Vagina (tissue), 2 donors: Measurements from ENCODE around the gene NOL4L. TPM values are rescaled to one million over a fixed set of nuclear protein-coding genes. Genes with fewer than 3 reads are reported as not detected.
"Not testable (repeated sequence)": the region's sequence is repeated elsewhere in the genome, so short reads cannot be mapped to it uniquely, and the experiment has no call there.

Experiments used
- DNase-seq, 2 donors: peaks; one replicate each; pipeline ENCODE4 v3.0.0-alpha.2; 2017; ENCODE audit errors: extremely low spot score in 2 of 2
- H3K27ac ChIP-seq: fragments of 200-600 bp; sonication (generic); one replicate; pipeline ENCODE4 v1.5.1; 2019
- H3K27me3 ChIP-seq: fragments of 200-600 bp; sonication (generic); one replicate; pipeline ENCODE4 v1.5.1; 2019
- H3K36me3 ChIP-seq, 2 donors: fragments of 200-600 bp; sonication (generic); one replicate each; pipeline ENCODE4 v1.5.1; 2017 to 2019
- H3K4me1 ChIP-seq: fragments of 200-600 bp; sonication (generic); one replicate; pipeline ENCODE4 v1.5.1; 2019
- H3K4me3 ChIP-seq, 2 donors: fragments of 200-600 bp; sonication (generic); 1 replicate in 1 of 2; 2 replicates in 1 of 2; pipeline ENCODE4 v1.5.1; 2016 to 2019
- H3K9me3 ChIP-seq: fragments of 200-600 bp; sonication (generic); one replicate; pipeline ENCODE4 v1.5.1; 2019
- POLR2A ChIP-seq, 2 donors: fragments of 450-650 bp; IDR thresholded peaks; one replicate each; pipeline ENCODE4 v1.6.1; 2017; ENCODE audit warnings: antibody characterized with exemption in 2 of 2, mild to moderate bottlenecking in 2 of 2, moderate library complexity in 2 of 2
- POLR2AphosphoS5 ChIP-seq, 2 donors: sonication (generic); formaldehyde crosslinking; IDR thresholded peaks; one replicate each; pipeline ENCODE4 v1.9.0; 2017; ENCODE audit warnings: antibody characterized with exemption in 2 of 2, mild to moderate bottlenecking in 2 of 2, low read depth in 1 of 2; ENCODE audit not compliant: insufficient read depth in 1 of 2
- intact Hi-C: fragments of 100-400 bp; cut with DNase I; formaldehyde crosslinking; loops from one replicate; pipeline ENCODE4 v1.15.1; 2023
- total RNA-seq: library from RNA; depleted of rRNA; stranded (reverse); fragments of >200 nt; gene quantifications from one replicate; pipeline ENCODE4 v1.2.3, GENCODE V29; 2016
- TF ChIP-seq, protein P1 (sequence below), 3 experiments: fragments of 450-650 bp in 2 of 3; fragments of 200-600 bp in 1 of 3; sonication (generic) in 1 of 3; IDR thresholded peaks; one replicate each; pipeline ENCODE4 v1.5.1; 2017 to 2019; ENCODE audit warnings: antibody characterized with exemption in 3 of 3, mild to moderate bottlenecking in 2 of 3, moderate library complexity in 2 of 3

The NOL4L gene
- total RNA-seq, 1 donor from 2014 or later, result 17.9 TPM

DNA sequence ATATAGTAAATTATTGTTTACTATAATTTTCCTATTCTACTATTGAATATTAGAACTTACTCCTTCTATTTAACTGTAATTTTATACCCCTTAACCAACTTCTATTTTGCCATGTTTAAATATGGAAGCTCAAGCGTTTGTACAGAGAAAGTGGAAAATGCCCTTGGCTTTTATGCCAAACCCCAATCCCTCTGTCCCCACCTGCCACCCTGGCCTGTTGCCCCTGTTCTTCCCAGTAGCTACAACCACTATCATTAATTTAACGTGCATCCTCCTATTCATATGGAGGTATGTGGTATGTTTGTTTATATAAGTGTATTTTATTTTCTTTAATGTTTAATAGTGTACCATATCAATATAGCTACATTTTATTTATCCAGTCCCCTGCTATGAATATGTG lies 168.9 kb downstream of the NOL4L start:
- no peak for DNase-seq
- no peak overlapping the region for H3K4me3 ChIP-seq
- H3K36me3 ChIP-seq, result no peaks in the 10 kb centered on the region
- no peak overlapping the region for H3K27ac ChIP-seq
- TF ChIP-seq, protein P1, sequence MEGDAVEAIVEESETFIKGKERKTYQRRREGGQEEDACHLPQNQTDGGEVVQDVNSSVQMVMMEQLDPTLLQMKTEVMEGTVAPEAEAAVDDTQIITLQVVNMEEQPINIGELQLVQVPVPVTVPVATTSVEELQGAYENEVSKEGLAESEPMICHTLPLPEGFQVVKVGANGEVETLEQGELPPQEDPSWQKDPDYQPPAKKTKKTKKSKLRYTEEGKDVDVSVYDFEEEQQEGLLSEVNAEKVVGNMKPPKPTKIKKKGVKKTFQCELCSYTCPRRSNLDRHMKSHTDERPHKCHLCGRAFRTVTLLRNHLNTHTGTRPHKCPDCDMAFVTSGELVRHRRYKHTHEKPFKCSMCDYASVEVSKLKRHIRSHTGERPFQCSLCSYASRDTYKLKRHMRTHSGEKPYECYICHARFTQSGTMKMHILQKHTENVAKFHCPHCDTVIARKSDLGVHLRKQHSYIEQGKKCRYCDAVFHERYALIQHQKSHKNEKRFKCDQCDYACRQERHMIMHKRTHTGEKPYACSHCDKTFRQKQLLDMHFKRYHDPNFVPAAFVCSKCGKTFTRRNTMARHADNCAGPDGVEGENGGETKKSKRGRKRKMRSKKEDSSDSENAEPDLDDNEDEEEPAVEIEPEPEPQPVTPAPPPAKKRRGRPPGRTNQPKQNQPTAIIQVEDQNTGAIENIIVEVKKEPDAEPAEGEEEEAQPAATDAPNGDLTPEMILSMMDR (IDR thresholded peaks at IDR 0.05), result no peak
- no peak for TF ChIP-seq POLR2AphosphoS5 (IDR thresholded peaks at IDR 0.05; ENCODE audit: insufficient read depth in 1 of 2, low read depth in 1 of 2)
- TF ChIP-seq POLR2A (IDR thresholded peaks at IDR 0.05), result no peak
- no peaks in the 10 kb centered on the region for H3K9me3 ChIP-seq
- intact Hi-C loops, result no loop called here
- H3K27me3 ChIP-seq, result no peaks in the 10 kb centered on the region
- H3K4me1 ChIP-seq, result peaks cover 33% of the 10 kb centered on the region

DNA sequence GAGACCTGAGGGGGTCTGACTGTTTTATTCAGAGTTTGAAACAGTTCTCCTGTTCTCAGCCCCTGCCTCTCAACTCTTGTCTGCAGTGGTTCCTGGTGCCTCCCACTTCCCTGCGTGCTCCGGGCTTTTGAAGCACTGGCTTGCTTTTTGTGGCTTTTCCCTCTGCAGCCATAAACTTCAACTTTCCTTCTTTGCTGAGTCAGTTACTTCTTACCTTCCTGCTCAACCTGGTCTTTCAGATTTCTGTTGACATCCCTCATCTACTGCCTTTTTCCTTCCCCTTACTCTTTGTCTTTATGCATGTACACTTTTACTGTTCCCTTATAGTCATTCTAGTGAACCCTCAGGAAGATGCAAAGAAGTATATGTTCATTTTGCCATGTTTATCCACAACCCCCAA lies 169.6 kb downstream of the NOL4L start:
- H3K27ac ChIP-seq, result no peak overlapping the region
- no peaks in the 10 kb centered on the region for H3K9me3 ChIP-seq
- no peaks in the 10 kb centered on the region for H3K27me3 ChIP-seq
- TF ChIP-seq POLR2AphosphoS5 (IDR thresholded peaks at IDR 0.05; ENCODE audit: insufficient read depth in 1 of 2, low read depth in 1 of 2) (no peak), POLR2A (IDR thresholded peaks at IDR 0.05) (no peak)
- TF ChIP-seq, protein P1 (IDR thresholded peaks at IDR 0.05), result no peak
- no peak overlapping the region for H3K4me3 ChIP-seq
- DNase-seq, result no peak
- no peaks in the 10 kb centered on the region for H3K36me3 ChIP-seq
- intact Hi-C loops, result no loop called here
- H3K4me1 ChIP-seq, result peaks cover 28% of the 10 kb centered on the region

DNA sequence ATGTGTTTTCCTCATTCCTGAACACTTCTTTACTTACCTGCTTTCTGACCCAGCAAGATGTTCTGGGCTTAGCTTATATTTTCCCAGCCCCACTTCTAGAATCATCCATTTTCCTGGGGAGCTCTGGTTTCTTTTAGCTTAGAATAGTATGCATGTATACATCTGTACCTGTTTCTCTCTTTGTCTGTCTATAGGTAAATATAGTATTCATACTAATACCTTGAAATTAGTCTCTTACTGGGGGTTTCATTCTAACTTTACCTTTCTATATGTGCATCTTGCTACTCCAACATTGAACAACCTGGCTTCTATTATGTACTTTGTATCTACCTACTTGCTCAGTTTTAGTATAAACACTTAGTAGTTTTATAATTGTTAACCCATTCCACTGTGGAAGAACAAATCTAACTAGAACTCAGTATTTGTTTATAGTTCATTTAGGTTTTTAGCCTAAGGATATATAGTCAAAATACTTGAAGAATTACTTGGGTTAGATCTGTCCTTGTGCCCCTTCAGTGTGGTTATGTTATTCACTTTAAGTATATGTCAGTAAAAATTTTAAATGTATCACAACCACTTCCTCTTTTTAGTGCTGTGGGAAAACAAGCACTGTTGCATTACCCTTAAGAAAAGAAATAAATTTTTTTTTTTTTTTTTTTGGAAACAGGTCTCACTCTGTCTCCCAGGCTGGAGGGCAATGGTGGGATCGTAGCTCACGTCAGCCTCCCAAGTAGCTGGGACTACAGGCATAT lies 173.0 kb downstream of the NOL4L start:
- Histone ChIP-seq H3K4me3 (no peak overlapping the region), H3K36me3 (no peaks in the 10 kb centered on the region), H3K4me1 (peaks cover 27% of the 10 kb centered on the region), H3K27ac (no peak overlapping the region), H3K9me3 (no peaks in the 10 kb centered on the region), H3K27me3 (no peaks in the 10 kb centered on the region)
- intact Hi-C loops, result no loop called here
- TF ChIP-seq, protein P1 (IDR thresholded peaks at IDR 0.05), result no peak
- no peak for TF ChIP-seq POLR2AphosphoS5 (IDR thresholded peaks at IDR 0.05; ENCODE audit: insufficient read depth in 1 of 2, low read depth in 1 of 2)
- TF ChIP-seq POLR2A (IDR thresholded peaks at IDR 0.05), result no peak
- DNase-seq, result no peak

DNA sequence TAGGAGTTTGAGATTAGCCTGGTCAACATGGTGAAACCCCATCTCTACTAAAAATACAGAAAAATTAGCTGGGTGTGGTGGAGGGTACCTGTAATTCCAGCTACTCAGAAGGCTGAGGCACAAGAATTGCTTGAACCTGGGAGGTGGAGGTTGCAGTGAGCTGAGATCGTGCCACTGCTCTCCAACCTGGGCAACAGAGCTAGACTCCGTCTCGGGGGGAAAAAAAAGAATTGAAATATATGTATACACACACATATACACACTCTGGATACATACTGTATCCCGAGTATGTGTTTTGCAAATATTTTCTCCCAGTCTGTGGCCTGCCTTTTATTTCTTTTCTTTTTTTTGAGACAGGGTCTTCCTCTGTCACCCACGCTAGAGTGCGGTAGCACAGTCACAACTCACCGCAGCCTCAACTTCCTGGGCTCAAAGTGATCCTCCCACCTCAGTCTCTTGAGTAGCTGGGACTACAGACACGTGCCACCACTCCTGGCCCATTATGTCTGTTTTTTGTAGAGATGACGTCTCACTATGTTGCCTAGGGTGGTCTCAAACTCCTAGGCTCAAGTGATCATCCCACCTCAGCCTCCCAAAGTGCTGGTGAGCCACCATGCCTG lies 177.9 kb downstream of the NOL4L start:
- H3K27ac ChIP-seq, H3K4me3 ChIP-seq, DNase-seq, H3K36me3 ChIP-seq, H3K27me3 ChIP-seq, H3K9me3 ChIP-seq, intact Hi-C loops: not testable (repeated sequence)
- H3K4me1 ChIP-seq, result peaks cover 11% of the 10 kb centered on the region

DNA sequence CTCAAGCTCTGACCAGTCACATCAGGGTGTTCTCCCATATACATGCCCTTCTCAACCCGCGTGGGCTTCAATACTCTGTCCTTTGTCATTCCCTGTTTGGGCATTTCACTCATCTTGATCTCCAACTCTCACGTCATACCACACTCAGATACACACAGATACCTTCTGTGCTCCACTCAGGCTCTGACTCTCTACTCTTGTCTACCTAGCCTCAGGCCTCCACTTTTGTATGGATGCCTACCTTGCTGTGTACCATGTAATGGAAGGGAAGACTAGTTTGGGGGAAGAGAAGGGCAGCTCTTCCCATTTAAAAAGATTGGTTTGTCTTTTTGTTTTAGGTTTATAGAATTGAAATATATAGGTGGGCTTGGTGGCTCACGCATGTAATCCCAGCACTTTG lies 178.4 kb downstream of the NOL4L start:
- no peak overlapping the region for H3K4me3 ChIP-seq
- H3K4me1 ChIP-seq, result peaks cover 11% of the 10 kb centered on the region
- H3K9me3 ChIP-seq, result no peaks in the 10 kb centered on the region
- intact Hi-C loops, result no loop called here
- DNase-seq, result no peak
- H3K27me3 ChIP-seq, result no peaks in the 10 kb centered on the region
- TF ChIP-seq POLR2AphosphoS5 (IDR thresholded peaks at IDR 0.05; ENCODE audit: insufficient read depth in 1 of 2, low read depth in 1 of 2) (no peak), POLR2A (IDR thresholded peaks at IDR 0.05) (no peak)
- TF ChIP-seq, protein P1 (IDR thresholded peaks at IDR 0.05), result no peak
- no peaks in the 10 kb centered on the region for H3K36me3 ChIP-seq
- no peak overlapping the region for H3K27ac ChIP-seq
